ENCODE data around the gene GPR173. TPM values are rescaled to one million over a fixed set of nuclear protein-coding genes. Genes with fewer than 3 reads are reported as not detected.

Gene GPR173
- total RNA-seq, 3 donors from 2014 or later = 0.05 TPM; not detected in 2

- Mint-ChIP-seq H3K4me1 (ENCODE audit: low read depth) (peaks cover 20% of the 10 kb centered on the region), H3K4me3 (no peak overlapping the region), H3K9me3 (no peaks in the 10 kb centered on the region), H3K36me3 (ENCODE audit: insufficient read depth) (no peaks in the 10 kb centered on the region), H3K27me3 (ENCODE audit: low read depth) (no peaks in the 10 kb centered on the region)
- DNase-seq (no peak), ATAC-seq (no peak)
Measured at GRCh38 chrX:53077207-53078197, 28.9 kb downstream of the GPR173 start.

- ATAC-seq (no peak), DNase-seq (no peak)
- peaks cover 7% of the 10 kb centered on the region for H3K36me3 Mint-ChIP-seq (ENCODE audit: insufficient read depth)
- H3K9me3 Mint-ChIP-seq = no peaks in the 10 kb centered on the region
- peaks cover 25% of the 10 kb centered on the region for H3K4me1 Mint-ChIP-seq (ENCODE audit: low read depth)
- no peak overlapping the region for H3K4me3 Mint-ChIP-seq
- no peaks in the 10 kb centered on the region for H3K27me3 Mint-ChIP-seq (ENCODE audit: low read depth)
Measured at GRCh38 chrX:53078943-53079342, 30.4 kb downstream of the GPR173 start.

DNA sequence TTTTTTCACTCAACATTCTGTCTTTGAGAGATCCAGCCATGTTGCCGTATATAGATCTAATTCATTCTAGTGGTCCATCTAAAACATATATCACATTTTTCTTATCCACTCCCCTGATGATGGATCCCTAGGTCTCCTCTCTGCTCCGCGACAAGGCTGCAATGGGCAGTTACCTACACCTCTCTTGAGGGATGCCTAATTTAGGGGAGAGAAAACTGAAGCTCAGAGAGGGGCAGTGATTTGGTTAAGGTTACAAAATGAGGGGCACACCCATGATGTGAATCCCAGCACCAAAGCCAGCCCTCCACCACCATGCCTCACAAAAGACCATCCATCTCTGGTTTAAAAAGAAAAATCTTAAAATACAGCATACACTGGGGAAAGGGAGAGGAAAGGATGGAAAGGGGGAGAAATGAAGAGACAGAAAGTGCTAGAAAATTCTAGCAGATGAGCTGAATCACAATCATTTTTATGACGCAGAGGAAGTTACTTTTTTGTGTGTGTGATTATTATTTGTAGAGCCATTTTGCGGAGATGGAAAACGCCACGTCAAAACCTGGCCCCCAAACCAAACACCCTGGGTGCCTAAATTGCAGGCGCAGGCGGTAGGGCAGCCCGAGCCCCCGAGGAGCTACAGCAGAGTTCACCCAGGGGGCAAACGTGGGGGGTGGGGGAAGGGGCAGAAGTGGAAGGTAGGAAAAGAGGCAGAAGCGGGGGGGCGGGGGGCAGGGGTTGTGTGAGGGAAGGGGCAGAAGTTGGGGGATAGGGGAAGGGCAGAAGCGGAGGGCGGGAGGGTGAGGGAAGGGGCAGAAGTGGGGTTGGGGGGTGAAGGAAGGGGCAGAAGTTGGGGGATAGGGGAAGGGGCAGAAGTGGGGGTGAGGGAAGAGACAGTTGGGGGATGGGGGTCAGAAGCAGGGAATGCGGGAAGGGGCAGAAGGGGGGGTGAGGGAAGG is 32.3 kb downstream of the GPR173 start:
- DNase-seq (peak; percentile 27), ATAC-seq (no peak)
- Mint-ChIP-seq H3K36me3 (ENCODE audit: insufficient read depth) (peaks cover 22% of the 10 kb centered on the region), H3K4me1 (ENCODE audit: low read depth) (peaks cover 35% of the 10 kb centered on the region), H3K4me3 (peak overlapping the region; percentile 82), H3K27me3 (ENCODE audit: low read depth) (no peaks in the 10 kb centered on the region), H3K9me3 (no peaks in the 10 kb centered on the region)

DNA sequence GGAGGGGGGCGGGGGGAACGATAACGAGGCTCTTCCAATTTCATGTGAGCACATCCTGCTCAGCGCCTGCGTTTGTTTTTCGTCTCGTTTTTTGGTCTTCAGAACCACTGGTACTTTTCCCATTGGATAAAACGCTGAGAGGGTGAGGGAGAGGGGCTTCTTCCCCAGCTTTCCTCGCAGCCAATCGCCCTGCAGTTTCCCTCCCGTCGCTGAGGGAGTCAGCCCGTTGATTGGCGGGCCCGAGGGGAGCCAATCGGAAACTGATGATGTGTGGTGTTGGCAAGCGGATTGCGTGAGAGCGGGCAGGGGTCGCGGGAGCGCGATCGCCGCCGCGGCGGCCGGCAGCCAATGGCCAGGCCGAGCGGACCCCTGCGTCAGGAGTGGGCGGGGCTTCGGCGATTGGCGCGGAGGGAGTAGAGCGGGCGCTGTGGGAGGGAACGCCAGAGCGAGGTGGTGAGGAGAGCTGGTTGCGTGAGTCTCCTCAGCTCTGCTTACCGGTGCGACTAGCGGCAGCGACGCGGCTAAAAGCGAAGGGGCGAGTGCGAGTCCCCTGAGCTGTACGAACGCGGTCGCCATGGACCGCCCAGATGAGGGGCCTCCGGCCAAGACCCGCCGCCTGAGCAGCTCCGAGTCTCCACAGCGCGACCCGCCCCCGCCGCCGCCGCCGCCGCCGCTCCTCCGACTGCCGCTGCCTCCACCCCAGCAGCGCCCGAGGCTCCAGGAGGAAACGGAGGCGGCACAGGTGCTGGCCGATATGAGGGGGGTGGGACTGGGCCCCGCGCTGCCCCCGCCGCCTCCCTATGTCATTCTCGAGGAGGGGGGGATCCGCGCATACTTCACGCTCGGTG is 33.6 kb downstream of the GPR173 start, which contains the start of gene TSPYL2:
Gene TSPYL2, plus strand, starts transcription at position 443 of the 848 bp plus-strand sequence. Its CDS starts 132 bp downstream, at position 575.
- ATAC-seq = peak; percentile 88 to 89

DNA sequence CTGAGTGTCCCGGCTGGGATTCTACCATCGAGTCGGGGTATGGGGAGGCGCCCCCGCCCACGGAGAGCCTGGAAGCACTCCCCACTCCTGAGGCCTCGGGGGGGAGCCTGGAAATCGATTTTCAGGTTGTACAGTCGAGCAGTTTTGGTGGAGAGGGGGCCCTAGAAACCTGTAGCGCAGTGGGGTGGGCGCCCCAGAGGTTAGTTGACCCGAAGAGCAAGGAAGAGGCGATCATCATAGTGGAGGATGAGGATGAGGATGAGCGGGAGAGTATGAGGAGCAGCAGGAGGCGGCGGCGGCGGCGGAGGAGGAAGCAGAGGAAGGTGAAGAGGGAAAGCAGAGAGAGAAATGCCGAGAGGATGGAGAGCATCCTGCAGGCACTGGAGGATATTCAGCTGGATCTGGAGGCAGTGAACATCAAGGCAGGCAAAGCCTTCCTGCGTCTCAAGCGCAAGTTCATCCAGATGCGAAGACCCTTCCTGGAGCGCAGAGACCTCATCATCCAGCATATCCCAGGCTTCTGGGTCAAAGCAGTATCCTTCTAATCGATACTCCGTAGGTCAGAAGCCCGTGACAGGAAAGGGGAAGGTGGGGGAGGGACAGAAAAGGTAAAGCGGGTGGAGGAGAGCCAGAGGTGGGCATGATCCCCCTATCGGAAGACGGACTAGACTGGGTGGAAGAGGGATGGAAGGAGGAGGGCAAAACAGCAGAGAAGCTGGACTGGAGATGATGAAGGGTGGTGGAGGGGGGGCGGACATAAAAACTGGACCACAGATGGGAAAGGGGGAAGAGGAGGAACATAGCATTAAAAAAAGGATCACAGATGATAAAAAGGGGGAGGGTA is 34.4 kb downstream of the GPR173 start:
- no peak for DNase-seq
- no peaks in the 10 kb centered on the region for H3K9me3 Mint-ChIP-seq
- H3K4me1 Mint-ChIP-seq (ENCODE audit: low read depth) = peaks cover 51% of the 10 kb centered on the region
- no peak for ATAC-seq
- peak overlapping the region; percentile 94 for H3K4me3 Mint-ChIP-seq
- peaks cover 27% of the 10 kb centered on the region for H3K36me3 Mint-ChIP-seq (ENCODE audit: insufficient read depth)
- no peaks in the 10 kb centered on the region for H3K27me3 Mint-ChIP-seq (ENCODE audit: low read depth)

More for the DNA sequence above, 33.6 kb downstream of the GPR173 start, which contains the start of gene TSPYL2:
- H3K9me3 Mint-ChIP-seq = no peaks in the 10 kb centered on the region
- peaks cover 43% of the 10 kb centered on the region for H3K4me1 Mint-ChIP-seq (ENCODE audit: low read depth)
- peak within 1 kb of the TSS; percentile 94 for H3K4me3 Mint-ChIP-seq
- H3K36me3 Mint-ChIP-seq (ENCODE audit: insufficient read depth) = peaks cover 27% of the 10 kb centered on the region
- no peaks in the 10 kb centered on the region for H3K27me3 Mint-ChIP-seq (ENCODE audit: low read depth)
- DNase-seq = peak; percentile 92

- Mint-ChIP-seq H3K9me3 (no peaks in the 10 kb centered on the region), H3K4me1 (ENCODE audit: low read depth) (peaks cover 61% of the 10 kb centered on the region), H3K4me3 (peak overlapping the region; percentile 94), H3K36me3 (ENCODE audit: insufficient read depth) (peaks cover 32% of the 10 kb centered on the region), H3K27me3 (ENCODE audit: low read depth) (no peaks in the 10 kb centered on the region)
- DNase-seq (no peak), ATAC-seq (no peak)
Measured at GRCh38 chrX:53084043-53084570, 35.5 kb downstream of the GPR173 start.

GRCh38 chrX:53084863-53085262 is 36.3 kb downstream of the GPR173 start:
- Mint-ChIP-seq H3K4me3 (no peak overlapping the region), H3K9me3 (no peaks in the 10 kb centered on the region), H3K4me1 (ENCODE audit: low read depth) (peaks cover 62% of the 10 kb centered on the region), H3K36me3 (ENCODE audit: insufficient read depth) (peaks cover 32% of the 10 kb centered on the region), H3K27me3 (ENCODE audit: low read depth) (no peaks in the 10 kb centered on the region)
- DNase-seq (no peak), ATAC-seq (no peak)

DNA sequence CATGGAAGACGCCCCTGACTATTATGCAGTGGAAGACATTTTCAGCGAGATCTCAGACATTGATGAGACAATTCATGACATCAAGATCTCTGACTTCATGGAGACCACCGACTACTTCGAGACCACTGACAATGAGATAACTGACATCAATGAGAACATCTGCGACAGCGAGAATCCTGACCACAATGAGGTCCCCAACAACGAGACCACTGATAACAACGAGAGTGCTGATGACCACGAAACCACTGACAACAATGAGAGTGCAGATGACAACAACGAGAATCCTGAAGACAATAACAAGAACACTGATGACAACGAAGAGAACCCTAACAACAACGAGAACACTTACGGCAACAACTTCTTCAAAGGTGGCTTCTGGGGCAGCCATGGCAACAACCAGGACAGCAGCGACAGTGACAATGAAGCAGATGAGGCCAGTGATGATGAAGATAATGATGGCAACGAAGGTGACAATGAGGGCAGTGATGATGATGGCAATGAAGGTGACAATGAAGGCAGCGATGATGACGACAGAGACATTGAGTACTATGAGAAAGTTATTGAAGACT is 37.2 kb downstream of the GPR173 start:
- H3K4me1 Mint-ChIP-seq (ENCODE audit: low read depth) = peaks cover 57% of the 10 kb centered on the region
- no peak for DNase-seq
- H3K27me3 Mint-ChIP-seq (ENCODE audit: low read depth) = no peaks in the 10 kb centered on the region
- no peak for ATAC-seq
- peaks cover 32% of the 10 kb centered on the region for H3K36me3 Mint-ChIP-seq (ENCODE audit: insufficient read depth)
- no peaks in the 10 kb centered on the region for H3K9me3 Mint-ChIP-seq
- H3K4me3 Mint-ChIP-seq = peak overlapping the region; percentile 49

- peaks cover 54% of the 10 kb centered on the region for H3K4me1 Mint-ChIP-seq (ENCODE audit: low read depth)
- H3K27me3 Mint-ChIP-seq (ENCODE audit: low read depth) = no peaks in the 10 kb centered on the region
- H3K36me3 Mint-ChIP-seq (ENCODE audit: insufficient read depth) = peaks cover 32% of the 10 kb centered on the region
- H3K9me3 Mint-ChIP-seq = no peaks in the 10 kb centered on the region
- DNase-seq (no peak), ATAC-seq (no peak)
- H3K4me3 Mint-ChIP-seq = peak overlapping the region; percentile 54
Measured at GRCh38 chrX:53086464-53086863, 37.9 kb downstream of the GPR173 start.

DNA sequence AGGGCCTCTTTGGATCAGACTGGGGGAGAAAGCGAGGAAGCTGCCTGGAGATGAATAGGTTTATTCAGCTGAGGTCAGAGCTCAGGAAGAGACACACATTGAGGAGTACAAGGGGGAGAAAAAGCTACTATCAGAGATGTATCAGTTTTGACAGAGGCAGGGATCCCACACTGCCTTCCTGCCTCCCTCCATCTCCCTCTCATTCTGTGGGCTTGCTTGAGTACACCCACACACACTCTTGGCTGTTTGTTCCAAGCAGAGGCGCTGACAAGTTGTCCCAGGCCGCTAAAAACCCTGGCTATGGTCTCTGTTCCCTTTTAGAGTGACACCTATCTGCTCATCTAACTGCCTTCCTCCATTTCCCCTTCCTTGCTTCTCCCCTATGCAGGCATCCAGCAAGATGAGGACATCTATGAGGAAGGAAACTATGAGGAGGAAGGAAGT is 38.8 kb downstream of the GPR173 start:
- ATAC-seq (no peak), DNase-seq (no peak)
- no peaks in the 10 kb centered on the region for H3K27me3 Mint-ChIP-seq (ENCODE audit: low read depth)
- H3K9me3 Mint-ChIP-seq = no peaks in the 10 kb centered on the region
- no peak overlapping the region for H3K4me3 Mint-ChIP-seq
- H3K36me3 Mint-ChIP-seq (ENCODE audit: insufficient read depth) = peaks cover 32% of the 10 kb centered on the region
- H3K4me1 Mint-ChIP-seq (ENCODE audit: low read depth) = peaks cover 52% of the 10 kb centered on the region

DNA sequence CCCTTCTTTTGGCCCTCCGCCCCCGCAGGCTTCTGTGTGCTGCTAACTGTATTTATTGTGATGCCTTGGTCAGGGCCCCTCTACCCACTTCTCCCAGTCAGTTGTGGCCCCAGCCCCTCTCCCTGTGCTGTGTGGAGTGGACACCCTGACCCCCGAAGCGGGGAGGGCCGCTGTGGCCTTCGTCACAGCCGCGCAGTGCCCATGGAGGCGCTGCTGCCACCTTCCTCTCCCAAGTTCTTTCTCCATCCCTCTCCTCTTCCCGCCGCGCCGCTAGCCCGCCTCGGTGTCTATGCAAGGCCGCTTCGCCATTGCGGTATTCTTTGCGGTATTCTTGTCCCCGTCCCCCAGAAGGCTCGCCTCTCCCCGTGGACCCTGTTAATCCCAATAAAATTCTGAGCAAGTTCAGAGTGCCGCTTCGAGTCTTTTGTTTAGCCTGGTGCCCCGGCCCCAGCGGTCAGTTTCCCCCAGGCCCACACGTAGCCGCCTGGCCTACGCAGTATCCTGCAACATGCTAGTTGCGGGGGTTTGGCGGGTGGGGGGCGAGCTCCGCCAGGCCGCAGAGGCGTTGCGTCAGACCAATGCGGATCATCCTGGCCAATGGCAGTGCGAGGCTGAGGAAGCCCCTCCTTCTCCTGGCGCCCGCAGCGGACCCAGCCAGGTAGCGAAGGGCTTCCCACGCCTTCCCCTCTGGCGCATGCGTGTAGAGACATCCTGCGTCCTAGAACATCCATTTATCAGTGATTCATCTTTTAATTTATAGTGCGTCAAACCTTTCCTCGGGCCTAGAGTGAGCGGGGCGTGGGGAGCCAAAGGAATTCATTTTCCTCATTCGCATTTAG is 39.8 kb downstream of the GPR173 start:
- peak; percentile 80 for DNase-seq
- Mint-ChIP-seq H3K4me3 (peak overlapping the region; percentile 87), H3K9me3 (no peaks in the 10 kb centered on the region), H3K36me3 (ENCODE audit: insufficient read depth) (peaks cover 31% of the 10 kb centered on the region), H3K4me1 (ENCODE audit: low read depth) (peaks cover 52% of the 10 kb centered on the region), H3K27me3 (ENCODE audit: low read depth) (no peaks in the 10 kb centered on the region)
- peak; percentile 59 to 69 for ATAC-seq
